ENCODE data around the gene EXOC4.

Gene EXOC4

DNA sequence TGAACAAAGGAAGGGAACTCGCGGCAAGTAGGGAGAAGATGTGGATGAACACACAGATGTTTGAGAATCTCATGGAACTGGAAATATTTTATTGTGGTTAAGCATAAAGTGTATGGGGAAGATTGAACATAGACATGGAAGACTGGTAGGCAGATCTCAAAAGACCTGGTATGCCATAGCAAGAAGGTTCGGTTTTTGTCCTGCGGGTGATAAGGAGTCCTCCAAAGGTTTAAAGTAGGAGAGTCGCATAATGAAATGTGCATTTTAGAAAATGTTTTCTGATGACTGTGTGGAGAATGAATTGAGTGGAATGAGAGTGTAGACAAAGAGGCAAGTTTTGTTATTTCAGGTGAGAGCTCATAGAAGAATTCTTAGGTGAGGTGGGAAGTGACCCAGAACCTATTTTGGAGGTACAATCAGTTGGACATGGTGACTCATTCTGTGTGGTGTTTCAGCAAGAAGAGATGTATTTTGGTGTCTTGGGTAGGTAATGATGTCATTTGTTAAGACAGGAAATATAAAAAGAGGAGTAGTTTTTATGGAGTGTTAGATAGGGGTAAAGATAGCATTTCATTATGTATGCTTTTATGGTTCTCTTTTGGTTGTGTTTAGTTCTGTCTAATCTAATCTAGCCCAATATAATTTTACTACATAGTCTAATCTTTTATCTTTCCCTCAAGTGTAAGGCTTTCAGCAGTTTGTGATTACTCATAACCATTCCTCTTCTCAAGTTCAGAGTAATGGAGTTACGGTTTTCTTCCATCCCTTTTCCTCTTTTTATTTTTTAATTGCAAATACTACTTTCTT is 239.2 kb downstream of the EXOC4 start:
- DNase-seq (ENCODE audit: low spot score) = peak; percentile 65

DNA sequence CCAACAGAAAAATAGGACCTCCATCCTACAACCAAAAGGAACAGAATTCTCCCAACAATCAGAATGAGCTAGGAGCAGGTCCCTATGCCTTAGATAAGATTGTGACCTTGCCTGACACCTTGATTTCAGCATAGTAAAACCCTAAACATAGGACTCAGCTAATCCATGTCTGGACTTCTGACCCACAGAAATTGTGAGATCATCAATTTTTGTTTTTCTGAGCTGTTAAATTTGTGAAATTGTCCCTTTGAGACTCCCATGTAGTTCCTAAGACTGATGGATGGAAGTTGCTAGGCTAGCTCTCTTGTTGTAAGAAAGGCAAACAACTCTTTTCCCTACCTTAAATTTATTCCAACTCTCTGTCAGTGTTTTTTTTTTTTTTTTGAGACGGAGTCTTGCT is 244.2 kb downstream of the EXOC4 start:
- DNase-seq (ENCODE audit: low spot score) = no peak

DNA sequence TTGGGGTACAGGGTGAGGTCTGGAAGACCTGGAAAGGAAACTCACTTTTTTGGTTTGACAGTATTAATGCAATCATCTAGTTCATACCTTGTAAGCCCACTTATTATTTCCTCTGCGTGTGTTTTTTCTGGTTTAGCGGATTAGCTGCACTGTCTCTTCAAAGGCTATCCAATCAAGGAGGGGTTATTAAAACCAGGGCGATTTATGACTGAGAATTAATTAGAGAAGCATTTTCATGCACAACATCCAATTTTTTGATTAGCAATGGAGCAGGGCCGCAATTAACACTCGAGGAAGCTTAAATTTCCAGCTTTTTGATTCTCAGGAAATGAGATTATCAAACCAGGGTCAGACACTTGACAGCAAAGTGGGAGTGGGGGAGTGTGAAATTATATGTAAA is 248.9 kb downstream of the EXOC4 start:
- DNase-seq (ENCODE audit: low spot score) = no peak

DNA sequence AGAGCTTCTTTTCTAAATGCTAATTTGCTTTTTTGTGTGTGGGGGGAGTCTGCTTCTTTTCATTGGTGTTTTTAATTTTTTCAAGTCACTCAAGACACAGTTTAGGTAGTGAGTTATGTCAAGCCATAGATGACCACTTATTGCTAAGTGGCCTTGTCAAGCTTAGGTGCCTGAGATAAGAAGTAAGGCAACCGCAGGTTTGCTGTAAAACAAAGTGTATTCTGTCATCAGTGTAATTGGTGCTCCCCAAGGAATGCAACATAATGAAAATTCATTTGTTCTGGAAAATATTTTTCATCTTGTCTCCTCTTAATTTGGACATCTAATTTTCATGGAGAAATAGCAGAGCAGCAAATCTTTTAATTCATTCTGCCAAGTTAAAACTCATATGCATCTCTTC is 249.6 kb downstream of the EXOC4 start:
- DNase-seq (ENCODE audit: low spot score) = no peak

DNA sequence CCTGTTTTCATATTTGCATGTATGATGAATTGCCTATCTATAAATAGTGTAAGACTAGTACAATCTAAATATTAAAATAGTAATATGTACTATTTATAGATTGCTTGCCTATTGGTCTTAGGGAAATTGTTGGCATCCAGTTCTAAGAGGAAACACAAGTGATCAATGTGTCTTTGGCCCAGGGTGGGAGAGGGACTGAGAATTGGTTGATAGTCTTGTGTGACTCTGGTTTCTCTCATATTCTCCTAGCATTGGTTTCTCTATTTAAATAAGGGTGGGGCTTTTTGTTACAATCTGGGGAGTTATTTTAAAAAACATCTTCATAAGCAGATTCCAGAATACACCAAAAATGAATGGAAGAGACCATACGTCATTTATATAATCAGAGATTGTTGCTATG is 250.1 kb downstream of the EXOC4 start:
- DNase-seq (ENCODE audit: low spot score) = no peak

DNA sequence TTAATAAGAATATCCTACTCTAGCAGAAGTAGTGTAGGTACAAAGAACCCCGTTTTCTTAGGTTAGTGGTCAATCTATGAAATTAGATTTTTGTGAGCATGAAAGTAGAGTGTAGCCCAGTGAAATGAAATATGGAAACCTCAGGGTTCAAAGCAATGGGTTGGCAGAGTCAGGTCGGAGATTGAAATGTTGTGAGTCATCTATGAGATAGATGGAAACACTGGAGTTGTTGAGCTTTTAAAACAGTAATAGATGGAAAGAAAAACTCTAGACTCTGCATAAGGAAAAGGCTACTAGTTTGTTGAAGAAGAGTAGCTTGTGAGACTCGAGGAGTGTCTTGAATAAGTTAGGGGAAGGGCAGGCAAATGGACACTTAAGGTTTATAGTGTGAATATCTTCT is 251.9 kb downstream of the EXOC4 start:
- DNase-seq (ENCODE audit: low spot score) = no peak

DNA sequence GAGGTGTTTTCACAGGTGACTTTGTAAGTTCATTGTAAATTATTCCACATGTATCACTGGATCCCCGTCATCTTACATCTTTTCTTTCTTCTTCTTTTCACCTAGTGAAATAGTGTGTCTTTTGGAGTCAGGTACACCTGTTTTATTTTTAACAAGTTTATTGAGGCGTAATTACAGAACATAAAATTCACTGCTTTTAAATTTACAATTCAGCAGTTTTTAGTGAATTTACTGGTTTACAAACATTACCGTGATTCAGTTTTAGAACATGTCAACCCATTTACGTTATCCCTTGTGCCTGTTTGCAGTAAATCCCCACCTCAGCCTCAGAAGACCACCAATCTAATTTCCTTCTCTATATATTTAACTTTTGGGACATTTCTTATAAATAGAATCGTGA is 256.9 kb downstream of the EXOC4 start:
- no peak for DNase-seq (ENCODE audit: low spot score)

DNA sequence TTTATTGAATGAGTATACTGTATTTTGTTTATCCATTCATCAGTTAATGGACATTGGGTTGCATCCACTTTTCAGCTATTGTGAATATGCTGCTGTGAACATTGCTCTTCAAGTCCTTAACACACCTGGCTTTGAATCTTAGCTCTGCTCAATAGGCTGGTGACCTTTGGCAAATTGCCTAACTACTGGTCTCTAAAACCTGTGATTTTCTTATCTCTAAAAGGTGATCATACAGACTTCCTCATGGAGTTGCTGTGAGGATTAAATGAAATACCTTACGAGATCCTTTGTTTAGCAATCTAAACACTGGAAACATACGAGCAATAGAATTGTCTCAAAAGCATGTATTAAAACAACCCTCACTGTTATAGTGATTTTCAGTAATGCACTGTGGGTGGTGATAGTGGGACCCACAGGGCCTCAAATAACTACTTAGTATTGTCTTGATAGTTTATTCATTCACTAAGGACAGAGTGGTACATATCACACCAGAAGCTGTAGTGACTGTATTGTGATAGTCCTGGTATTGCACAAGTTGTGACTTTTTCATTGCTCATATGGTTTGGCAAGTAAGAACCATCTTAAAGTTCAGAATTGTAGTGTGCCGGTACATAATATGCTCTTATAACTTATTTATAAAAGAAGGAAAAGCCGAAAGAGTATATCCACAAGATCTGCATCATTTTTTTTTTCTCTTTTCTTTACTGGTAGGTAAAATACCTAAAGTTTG is 257.6 kb downstream of the EXOC4 start:
- DNase-seq (ENCODE audit: low spot score) = no peak

DNA sequence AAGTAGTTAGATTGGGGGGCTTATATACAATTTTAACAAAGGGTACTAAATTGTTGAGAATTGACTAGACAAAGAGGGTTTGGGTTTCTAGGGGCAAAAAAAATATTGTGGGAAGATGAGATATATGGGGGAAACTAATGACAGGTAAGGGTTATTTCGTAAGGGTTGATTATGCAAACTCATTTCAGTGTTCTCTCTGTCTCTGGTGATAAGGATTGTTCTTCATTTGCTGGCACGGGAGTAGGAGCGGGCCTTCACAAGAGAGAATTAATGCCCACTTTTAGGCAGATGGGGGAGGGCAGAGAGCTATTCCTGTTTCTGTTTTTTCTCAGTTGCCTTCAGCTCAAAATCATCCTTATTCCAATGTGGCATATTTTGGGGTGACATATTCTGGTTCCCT is 258.4 kb downstream of the EXOC4 start:
- DNase-seq (ENCODE audit: low spot score) = no peak

DNA sequence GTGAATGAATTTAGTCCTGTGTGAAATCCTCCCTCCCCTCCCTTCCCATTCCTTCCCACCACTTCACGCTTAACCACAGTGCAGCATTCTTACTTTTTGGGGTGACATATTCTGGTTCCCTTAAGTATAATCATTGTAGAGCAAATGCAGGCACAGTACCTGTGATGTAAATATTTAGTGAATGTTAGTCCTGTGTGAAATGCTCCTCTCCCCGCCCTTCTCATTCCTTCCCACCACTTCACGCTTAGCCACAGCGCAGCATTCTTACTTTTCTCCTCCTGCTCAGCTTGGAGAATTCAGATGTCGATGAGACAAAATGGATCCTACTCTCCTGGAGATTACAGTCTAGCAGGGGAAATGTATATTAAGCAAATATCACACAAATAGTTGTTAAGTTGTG is 258.8 kb downstream of the EXOC4 start:
- DNase-seq (ENCODE audit: low spot score) = no peak

DNA sequence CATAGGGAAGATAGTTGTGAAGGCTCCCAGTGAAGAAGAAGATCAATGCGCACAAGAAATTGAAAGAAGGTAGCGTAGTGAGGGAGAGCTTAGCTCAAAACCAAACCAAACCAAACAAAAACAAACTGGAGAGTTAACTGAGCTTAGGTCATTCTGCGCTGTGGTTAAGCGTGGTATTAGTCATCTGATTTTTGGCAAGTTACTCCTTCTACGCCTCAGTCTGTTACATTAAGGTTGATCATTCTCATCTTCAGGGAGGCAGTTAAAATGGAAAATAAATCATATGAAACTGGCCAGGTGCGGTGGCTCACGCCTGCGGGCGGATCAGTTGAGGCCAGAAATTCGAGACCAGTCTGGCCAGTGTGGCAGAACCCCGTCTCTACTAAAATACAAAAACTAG is 259.7 kb downstream of the EXOC4 start:
- no peak for DNase-seq (ENCODE audit: low spot score)

DNA sequence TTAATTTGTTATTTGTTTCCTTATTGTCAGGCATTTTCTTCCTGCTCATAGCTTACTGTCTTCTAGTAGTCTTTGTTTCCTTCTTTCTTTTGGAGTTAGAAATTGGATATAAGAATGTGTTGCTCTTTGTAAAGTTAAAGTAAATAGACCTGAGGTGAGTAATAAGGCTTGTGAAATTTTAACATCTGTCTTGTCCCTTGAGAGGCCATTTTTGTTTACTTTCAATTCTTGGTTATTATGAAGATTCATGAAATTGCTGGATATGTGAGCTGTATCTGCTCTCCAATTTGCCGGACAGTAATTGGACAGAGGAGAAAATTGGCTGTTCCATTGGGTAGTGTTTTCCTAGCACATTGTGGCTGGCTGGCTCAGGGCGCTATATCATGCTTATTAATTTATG is 260.7 kb downstream of the EXOC4 start:
- DNase-seq (ENCODE audit: low spot score) = no peak

DNA sequence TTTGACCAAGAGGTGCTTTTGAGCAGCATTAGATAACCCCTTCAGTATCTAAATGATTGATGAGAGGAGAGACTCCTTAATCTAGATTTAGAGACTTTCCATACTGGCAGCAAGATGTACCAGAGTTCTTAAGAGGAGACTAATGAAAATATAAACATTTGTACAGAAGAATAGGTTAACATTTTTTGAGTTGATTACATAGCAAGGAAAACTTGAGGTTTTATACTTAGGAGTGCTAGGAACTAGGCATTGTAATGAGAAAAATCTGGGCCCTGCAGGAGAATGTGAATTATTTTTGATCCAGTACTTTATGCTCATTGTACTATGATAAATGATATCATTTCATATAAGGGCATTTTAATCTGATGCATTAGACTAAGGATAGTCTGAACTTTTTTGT is 261.7 kb downstream of the EXOC4 start:
- DNase-seq (ENCODE audit: low spot score) = no peak

DNA sequence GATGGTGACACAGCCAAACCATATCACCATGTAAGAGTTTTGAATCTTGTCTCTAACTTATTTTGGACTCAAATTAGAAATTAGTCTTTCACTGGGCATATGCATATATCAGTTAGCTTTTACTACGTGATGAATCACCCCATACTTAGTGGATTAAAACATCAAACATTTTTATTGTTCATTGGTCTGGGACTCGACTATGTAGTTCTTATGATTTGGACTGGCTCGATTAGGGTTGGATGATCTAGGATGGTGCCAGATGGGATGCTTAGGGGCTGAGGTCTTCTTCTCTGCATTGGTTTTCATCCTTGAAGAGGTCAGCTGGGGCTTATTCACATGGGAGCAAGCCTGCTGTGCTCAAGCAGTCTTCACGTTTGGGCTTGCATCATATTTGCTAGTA is 264.9 kb downstream of the EXOC4 start:
- no peak for DNase-seq (ENCODE audit: low spot score)

DNA sequence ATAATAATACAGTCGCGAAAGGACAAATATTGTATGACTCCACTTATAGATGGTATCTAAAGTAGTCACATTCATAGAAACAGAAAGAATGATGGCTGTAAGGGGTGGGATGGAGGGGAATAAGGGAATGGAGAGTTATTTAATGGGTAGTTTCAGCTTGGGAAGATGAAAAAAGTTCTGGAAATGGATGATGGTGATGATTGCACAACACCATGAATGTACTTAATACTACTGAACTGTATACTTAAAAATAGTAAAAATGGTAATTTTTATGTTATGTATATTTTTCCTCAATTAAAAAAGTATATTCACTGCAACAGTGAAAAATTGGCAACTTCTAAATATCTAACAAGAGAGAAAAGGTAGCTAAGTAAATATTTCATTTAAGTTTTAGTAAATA is 265.8 kb downstream of the EXOC4 start:
- DNase-seq (ENCODE audit: low spot score) = no peak

DNA sequence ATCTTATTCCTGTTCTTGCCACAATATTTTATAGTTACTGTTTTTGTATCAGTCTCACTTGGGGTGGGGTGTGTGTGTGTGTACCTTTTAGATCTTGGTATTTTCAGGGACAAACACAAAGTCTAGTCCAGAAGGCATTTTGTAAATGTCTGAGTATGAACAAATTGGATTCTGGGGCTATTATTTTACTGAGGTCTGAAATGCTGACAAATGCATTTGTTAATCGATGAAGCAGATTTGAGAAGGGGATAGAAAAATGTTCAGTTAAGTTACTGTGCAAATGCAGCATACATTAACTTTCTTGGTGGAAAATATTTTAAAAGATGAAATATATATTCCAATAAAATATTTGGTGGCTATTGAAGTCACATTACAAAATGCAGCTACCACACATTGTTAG is 267.4 kb downstream of the EXOC4 start:
- no peak for DNase-seq (ENCODE audit: low spot score)

DNA sequence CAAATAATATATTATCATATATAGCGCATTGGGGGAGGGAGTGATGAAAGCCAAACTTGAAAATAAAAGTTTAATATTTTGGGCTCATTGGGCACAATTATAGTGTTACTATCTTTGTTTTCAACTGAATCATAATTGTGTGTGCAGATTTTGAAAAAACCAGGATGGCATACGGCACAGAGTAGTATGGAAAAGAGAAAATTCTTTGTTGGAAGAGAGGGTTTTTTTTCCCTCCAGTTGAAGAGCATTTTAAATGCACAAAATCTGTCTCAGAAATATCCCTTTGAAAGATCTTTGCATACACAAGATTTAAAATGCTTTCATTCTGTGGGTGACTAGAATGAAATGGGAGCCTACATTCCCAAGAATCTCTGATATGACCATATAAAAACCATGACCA is 269.6 kb downstream of the EXOC4 start:
- no peak for DNase-seq (ENCODE audit: low spot score)

DNA sequence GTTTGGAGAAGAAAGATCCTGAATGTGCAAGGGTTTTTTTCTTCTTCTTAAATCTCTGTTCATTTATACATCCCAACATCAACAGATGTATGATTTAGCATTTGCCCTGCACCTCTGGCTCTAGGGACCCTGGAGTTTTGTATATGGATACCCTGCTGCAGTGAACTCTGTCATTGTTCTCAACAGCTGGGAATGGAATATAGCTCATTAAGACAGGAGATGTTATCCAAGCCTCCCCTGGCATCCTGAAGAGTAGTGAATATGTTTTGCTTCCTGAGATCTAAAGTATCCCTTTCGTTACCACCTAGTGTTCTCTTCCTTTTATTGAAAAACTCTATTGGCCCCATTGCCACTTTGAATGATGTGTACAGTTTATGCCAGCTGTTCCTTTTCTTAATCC is 275.9 kb downstream of the EXOC4 start:
- no peak for DNase-seq (ENCODE audit: low spot score)

DNA sequence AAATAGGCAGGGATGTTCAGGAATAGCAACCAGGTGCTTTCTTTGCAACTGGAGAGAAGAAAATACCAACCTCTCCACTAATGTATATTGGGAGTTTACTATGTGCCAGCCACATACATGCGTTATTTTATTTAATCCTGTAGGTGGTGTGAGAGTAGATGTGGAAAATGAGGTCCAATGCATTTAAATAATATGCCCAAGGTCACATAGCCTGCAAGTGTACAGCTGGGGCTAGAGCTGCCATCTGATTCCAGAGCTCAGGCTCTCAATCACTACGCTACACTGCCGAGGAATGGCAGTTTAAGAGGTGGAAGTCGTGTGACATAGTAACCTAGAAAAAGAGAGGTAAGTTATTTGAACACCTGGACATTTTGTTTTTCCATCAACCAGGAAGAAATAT is 277.0 kb downstream of the EXOC4 start:
- no peak for DNase-seq (ENCODE audit: low spot score)

DNA sequence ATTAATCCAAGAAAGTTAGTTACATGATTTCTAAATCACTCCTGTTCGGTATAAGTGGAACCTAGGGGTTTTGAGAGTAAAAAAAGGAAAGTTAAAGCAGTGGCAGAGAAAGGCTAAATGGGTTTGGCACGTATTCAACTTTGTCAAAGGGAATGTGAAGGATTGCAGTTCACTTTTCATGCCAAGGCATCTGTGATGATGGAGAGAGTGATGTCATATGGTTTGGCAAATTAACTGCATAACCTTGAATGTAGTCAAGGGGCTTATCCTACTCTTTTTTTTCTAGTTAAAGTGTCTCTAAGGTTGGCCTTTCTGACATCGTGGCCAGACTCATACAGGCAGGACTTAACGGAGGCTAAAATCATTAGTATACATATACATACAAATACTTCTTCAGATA is 277.8 kb downstream of the EXOC4 start:
- DNase-seq (ENCODE audit: low spot score) = no peak

DNA sequence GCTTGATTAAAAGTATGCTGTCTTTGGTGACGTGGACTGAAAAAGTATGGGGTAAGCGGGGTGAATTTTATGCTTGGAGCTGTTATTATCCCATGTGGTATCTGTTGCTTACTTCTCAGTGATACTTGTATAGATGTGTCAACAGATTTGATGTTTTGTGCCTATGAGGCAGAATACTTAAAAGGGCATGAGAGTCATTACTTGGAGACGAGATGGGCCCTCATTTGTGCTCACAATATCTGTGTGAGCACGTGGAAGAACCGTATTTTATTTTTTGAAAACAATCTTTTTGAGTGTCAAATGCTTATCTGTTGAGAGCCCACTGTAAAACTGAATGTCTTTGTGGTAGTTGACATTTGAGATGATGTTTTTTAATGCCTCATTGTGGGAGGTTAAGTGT is 281.9 kb downstream of the EXOC4 start:
- DNase-seq (ENCODE audit: low spot score) = no peak

DNA sequence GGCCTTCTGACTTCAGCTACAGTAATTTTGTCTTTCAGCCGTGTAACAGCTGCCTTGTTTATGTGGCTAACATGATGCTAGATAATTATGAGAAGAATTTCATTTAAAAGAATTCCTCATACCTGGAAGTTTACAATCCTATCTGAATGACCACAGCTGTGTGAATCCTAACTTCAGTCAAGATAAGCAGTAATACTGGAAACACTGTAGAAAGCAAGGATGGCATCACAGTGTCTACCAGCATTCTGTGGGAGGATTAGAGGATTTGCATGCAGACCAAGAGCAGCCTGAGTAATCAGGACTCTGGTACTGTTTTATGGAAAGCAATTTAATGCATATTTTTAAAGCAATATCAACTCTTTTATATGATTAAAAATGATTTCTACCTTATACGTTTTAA is 282.4 kb downstream of the EXOC4 start:
- no peak for DNase-seq (ENCODE audit: low spot score)

DNA sequence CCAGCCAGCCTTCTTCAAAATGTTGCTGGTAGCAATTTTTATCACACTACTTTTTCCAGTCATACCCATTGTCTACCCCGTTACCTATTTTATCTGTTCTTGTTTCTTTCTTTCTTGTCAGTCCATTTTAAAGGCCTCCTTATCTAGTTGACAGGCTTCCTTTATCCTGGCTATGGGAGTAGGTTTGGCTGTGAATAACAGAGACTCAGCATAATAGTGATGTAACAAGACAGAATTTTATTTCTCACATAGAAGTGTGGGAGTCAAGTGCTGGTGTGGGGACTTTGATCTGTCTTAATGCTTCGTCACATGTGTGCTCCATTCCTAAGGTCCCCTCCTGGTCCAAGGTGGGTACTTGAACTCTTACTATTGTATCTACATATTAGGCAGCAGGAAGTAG is 283.6 kb downstream of the EXOC4 start:
- DNase-seq (ENCODE audit: low spot score) = no peak

DNA sequence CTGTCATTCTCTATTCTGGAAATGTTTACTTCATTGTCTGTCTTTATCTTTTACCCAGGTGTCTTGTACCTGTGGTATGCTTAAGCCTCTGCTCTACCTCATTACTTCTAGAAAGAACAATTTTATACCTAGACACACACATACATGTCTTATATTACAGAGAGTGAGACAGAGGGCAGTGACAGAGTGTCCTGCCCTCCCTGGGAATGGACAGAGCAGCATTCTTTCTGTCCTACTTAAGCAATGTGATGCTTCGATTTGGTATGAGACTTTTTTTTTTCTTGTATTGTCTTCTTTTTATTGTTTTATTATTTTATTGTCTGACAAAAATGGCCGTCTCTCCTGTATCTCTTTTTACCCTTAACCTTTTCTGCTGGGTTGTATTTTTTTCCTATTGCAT is 286.1 kb downstream of the EXOC4 start:
- no peak for DNase-seq (ENCODE audit: low spot score)

Data from LoVo (cell line).